Duodenal mucosa (tissue), 2 donors: ENCODE data around the gene ACTR3C.

Experiments used
- H3K27ac ChIP-seq: one replicate; pipeline ENCODE4 v1.7.0; 2013; ENCODE audit warnings: low read depth, low read length
- H3K27me3 ChIP-seq, 2 donors: one replicate each; pipeline ENCODE4 v1.7.0; 2013; ENCODE audit warnings: low read length in 2 of 2, control low read depth in 1 of 2; ENCODE audit not compliant: insufficient read depth in 2 of 2, control insufficient read depth in 1 of 2
- H3K36me3 ChIP-seq, 2 donors: one replicate each; pipeline ENCODE4 v1.7.0; 2013; ENCODE audit warnings: low read length in 2 of 2, control low read depth in 1 of 2; ENCODE audit not compliant: insufficient read depth in 2 of 2, control insufficient read depth in 1 of 2
- H3K4me1 ChIP-seq, 2 donors: one replicate each; pipeline ENCODE4 v1.7.0; 2013; ENCODE audit warnings: low read length in 2 of 2, control low read depth in 1 of 2; ENCODE audit not compliant: insufficient read depth in 2 of 2, control insufficient read depth in 1 of 2
- H3K4me3 ChIP-seq, 2 donors: one replicate each; pipeline ENCODE4 v1.7.0; 2013; ENCODE audit warnings: low read length in 2 of 2, low read depth in 1 of 2
- H3K9ac ChIP-seq, 2 donors: one replicate each; pipeline ENCODE4 v1.7.0; 2013; ENCODE audit warnings: low read length in 2 of 2, low read depth in 1 of 2
- H3K9me3 ChIP-seq, 2 donors: one replicate each; pipeline ENCODE4 v1.7.0; 2013; ENCODE audit warnings: low read length in 2 of 2, control low read depth in 1 of 2; ENCODE audit not compliant: control insufficient read depth in 1 of 2

Gene ACTR3C

DNA sequence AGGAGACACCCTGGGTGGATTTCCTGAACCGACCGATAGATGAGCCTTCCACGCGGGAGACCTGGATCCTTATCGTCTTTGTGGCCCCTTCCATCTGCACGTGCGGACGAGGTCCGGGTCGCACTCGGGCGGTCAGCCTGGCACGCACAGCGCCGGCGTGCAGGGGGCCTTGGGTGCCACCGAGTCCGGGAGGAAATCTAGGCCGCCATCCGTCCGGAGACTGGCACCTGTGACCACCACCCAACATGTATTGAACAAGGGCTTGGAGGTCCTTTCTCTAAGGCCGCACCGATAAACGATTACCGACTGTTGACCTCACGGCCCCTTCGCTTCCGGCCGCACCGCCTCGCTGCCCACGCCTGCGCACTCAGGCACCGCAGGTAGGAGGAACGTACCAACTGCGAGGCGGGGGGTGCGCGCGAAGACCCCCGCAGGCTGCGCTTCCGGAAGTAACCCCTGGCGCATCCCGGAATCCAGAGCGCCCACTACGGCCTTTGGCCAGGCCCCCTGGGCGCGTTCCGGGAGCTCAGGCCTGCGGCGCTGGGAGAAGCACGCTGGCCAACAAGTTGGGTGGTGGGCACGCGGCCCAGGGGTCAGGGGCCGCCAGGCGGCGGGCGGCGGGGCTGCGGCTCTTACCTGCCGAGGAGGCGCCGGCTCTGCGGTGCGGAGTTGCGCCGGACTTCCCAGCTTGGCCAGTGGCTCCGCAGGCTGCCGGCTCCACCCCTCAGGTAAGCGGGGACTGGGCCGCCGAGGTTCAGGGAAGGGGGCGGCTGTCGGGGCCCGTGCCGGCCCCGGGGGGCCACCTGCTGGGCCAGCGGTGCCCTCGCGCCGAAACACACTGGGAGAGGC lies at the start of gene ACTR3C, which contains the start of gene LRRC61:
Gene ACTR3C (minus strand): TSS at position 713 of the 849 bp plus-strand sequence. CDS start 28,249 bp downstream, outside the sequence.
Gene LRRC61 (plus strand): TSS at position 523 of the 849 bp plus-strand sequence. CDS start 13,507 bp downstream, outside the sequence.
- H3K4me1 ChIP-seq: peaks cover 28% of the 10 kb centered on the region in 2 donors
- no peaks in the 10 kb centered on the region for H3K9me3 ChIP-seq
- H3K4me3 ChIP-seq: peak within 1 kb of the TSS; percentile 89 to 94
- H3K36me3 ChIP-seq: peaks cover 0 to 7% of the 10 kb centered on the region in 2 donors
- H3K27me3 ChIP-seq: no peaks in the 10 kb centered on the region
- peak within 1 kb of the TSS; percentile 84 for H3K27ac ChIP-seq
- H3K9ac ChIP-seq: peak within 1 kb of the TSS; percentile 79 to 89

DNA sequence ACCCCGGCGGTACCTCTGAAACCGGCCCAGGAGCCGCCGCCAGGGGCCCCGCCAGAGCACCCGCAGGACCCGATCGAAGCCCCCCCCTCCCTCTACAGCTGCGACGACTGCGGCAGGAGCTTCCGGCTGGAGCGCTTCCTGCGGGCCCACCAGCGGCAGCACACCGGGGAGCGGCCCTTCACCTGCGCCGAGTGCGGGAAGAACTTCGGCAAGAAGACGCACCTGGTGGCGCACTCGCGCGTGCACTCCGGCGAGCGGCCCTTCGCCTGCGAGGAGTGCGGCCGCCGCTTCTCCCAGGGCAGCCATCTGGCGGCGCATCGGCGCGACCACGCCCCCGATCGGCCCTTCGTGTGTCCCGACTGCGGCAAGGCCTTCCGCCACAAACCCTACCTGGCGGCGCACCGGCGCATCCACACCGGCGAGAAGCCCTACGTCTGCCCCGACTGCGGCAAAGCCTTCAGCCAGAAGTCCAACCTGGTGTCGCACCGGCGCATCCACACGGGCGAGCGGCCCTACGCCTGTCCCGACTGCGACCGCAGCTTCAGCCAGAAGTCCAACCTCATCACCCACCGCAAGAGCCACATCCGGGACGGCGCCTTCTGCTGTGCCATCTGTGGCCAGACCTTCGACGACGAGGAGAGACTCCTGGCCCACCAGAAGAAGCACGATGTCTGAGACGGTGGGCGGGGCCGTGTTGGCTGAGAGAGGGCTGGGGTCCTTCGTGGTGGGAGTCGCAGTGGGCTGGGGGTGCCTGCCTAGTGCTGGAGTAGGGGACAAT lies 49.1 kb upstream of the ACTR3C start:
- Histone ChIP-seq H3K27ac (no peak overlapping the region), H3K4me3 (peak overlapping the region; percentile 44 to 53), H3K9me3 (no peaks in the 10 kb centered on the region), H3K36me3 (peaks cover 10 to 27% of the 10 kb centered on the region in 2 donors), H3K27me3 (no peaks in the 10 kb centered on the region), H3K4me1 (peaks cover 67 to 78% of the 10 kb centered on the region in 2 donors), H3K9ac (peak overlapping the region in 1 of 2 donors; percentile 47)

DNA sequence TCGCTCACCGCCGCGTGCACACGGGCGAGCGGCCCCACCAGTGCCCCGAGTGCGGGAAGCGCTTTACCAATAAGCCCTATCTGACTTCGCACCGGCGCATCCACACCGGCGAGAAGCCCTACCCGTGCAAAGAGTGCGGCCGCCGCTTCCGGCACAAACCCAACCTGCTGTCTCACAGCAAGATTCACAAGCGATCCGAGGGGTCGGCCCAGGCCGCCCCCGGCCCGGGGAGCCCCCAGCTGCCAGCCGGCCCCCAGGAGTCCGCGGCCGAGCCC lies 48.6 kb upstream of the ACTR3C start:
- no peaks in the 10 kb centered on the region for H3K9me3 ChIP-seq
- H3K9ac ChIP-seq: peak overlapping the region in 1 of 2 donors; percentile 92
- peaks cover 10 to 27% of the 10 kb centered on the region in 2 donors for H3K36me3 ChIP-seq
- peak overlapping the region in 1 of 2 donors; percentile 5 for H3K4me3 ChIP-seq
- peaks cover 62 to 75% of the 10 kb centered on the region in 2 donors for H3K4me1 ChIP-seq
- no peaks in the 10 kb centered on the region for H3K27me3 ChIP-seq
- H3K27ac ChIP-seq: no peak overlapping the region

DNA sequence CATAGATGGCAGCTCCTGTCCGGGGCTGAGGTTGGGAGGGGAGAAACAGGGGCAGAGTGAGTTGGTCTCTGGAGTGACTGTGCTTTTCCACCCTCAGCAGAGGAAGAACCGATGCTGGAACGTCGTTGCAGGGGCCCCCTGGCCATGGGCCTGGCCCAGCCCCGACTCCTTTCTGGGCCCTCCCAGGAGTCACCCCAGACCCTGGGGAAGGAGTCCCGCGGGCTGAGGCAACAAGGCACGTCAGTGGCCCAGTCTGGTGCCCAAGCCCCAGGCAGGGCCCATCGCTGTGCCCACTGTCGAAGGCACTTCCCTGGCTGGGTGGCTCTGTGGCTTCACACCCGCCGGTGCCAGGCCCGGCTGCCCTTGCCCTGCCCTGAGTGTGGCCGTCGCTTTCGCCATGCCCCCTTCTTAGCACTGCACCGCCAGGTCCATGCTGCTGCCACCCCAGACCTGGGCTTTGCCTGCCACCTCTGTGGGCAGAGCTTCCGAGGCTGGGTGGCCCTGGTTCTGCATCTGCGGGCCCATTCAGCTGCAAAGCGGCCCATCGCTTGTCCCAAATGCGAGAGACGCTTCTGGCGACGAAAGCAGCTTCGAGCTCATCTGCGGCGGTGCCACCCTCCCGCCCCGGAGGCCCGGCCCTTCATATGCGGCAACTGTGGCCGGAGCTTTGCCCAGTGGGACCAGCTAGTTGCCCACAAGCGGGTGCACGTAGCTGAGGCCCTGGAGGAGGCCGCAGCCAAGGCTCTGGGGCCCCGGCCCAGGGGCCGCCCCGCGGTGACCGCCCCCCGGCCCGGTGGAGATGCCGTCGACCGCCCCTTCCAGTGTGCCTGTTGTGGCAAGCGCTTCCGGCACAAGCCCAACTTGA lies 48.0 kb upstream of the ACTR3C start:
- Histone ChIP-seq H3K9me3 (no peaks in the 10 kb centered on the region), H3K4me1 (peaks cover 56 to 70% of the 10 kb centered on the region in 2 donors), H3K4me3 (peak overlapping the region; percentile 83 to 89), H3K36me3 (peaks cover 10 to 27% of the 10 kb centered on the region in 2 donors), H3K9ac (peak overlapping the region; percentile 87 to 92), H3K27me3 (no peaks in the 10 kb centered on the region), H3K27ac (no peak overlapping the region)

DNA sequence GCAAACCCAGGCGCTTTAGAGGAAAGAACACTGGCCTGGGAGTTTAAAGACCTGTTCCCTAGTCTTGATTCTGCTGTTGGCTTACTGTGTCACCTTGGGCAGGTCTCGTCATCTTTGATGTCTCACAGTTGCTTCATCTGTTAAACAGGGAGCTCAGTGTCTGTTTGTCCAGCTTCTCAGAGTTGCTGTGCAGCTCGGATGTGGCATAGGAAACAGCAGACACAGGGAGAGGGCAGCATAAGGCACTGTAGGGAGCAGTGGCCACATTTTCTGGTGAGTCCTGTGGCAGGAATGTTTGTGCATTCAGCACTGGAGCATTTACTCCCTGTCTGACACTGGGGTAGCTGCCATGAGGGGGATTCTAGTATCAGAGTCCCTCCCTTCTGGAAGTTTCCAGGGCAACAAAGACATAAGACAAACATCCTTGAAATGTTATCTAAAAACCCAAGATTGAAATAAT lies 47.3 kb upstream of the ACTR3C start:
- no peaks in the 10 kb centered on the region for H3K9me3 ChIP-seq
- peak overlapping the region; percentile 83 to 89 for H3K4me3 ChIP-seq
- peaks cover 10 to 27% of the 10 kb centered on the region in 2 donors for H3K36me3 ChIP-seq
- peak overlapping the region; percentile 87 to 92 for H3K9ac ChIP-seq
- H3K27ac ChIP-seq: no peak overlapping the region
- H3K27me3 ChIP-seq: no peaks in the 10 kb centered on the region
- peaks cover 49 to 62% of the 10 kb centered on the region in 2 donors for H3K4me1 ChIP-seq

DNA sequence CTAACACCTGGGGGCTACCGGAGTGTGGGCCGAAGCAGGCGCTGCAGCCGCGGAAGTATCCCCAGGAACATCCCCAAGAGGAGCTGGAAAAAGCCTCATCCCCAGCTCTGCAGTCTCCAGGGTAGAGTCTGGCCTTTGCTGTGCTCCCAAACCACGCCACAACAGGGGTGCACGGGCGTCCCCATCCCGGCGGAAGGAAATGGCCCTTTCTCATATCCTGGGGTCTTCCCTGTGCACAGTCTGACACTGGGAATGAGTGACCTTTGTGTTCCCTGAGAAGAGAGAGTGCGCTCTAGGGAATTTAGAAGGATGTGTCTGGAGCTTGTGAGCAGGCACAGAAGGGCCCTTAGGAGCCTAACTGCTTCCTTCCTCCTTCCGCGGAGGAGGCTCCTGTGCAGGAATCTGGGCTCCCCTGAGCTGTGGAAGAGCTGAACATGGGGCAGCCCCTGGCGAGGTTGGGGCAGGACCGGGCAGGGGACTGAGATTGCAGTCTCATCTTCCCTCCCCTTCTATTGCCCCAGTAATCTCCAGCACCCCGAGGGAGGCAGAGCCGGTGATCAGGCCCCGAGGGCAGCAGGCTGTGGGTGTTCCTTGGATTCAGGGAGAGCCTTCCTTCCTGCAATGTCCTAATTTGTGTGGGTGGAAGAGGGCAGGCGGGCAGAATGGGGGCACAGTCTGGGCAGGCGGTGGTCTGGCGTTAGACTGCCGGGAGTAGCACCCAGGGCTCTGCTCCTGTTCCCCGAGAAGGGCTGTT lies 46.6 kb upstream of the ACTR3C start:
- H3K4me1 ChIP-seq: peaks cover 49 to 61% of the 10 kb centered on the region in 2 donors
- H3K9me3 ChIP-seq: no peaks in the 10 kb centered on the region
- H3K27ac ChIP-seq: peak overlapping the region; percentile 89
- peak overlapping the region; percentile 87 to 92 for H3K9ac ChIP-seq
- peak overlapping the region; percentile 83 to 89 for H3K4me3 ChIP-seq
- no peaks in the 10 kb centered on the region for H3K27me3 ChIP-seq
- H3K36me3 ChIP-seq: peaks cover 10 to 27% of the 10 kb centered on the region in 2 donors

DNA sequence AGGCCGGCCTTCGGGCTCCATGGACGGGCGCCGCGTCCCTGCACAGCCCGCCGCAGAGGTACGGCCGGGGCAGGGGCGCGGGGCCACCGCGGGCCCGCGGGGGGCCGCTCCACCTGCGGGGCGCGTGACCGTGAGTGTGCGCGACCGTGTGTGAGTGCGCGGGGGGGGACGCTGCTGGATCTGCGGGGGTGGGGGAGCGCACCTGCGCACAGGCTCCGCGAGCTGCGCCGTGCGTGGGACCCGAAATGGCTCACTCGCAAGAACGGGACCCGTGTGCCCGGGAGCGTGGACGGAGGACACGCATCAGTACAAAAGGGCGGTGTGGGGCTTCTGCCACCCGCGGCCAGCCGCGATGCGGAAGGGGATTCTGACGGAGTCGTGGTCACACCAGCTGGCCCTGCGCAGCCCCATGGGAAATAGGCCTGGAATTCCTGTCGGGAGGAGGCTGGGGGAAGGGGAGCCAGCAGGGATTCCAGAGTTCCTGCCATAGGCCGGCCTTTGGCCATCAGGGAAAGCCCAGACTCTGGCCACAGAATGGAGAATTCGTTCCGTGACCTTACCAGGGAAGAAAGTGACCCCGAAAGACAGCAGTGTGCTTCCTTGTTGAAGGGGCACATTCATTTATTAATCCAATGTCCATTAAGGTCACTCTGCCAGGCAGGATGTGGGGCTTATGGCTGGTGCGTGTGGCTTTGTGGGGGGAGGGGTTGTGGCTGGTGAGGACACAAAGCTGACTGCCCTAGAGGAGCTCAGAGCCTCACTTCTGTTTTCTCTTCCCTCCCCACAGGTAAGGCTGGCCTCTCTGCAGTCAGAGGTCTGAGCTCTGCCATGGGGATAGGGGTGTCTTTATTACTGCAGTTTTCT lies 45.8 kb upstream of the ACTR3C start:
- Histone ChIP-seq H3K4me1 (peaks cover 43 to 55% of the 10 kb centered on the region in 2 donors), H3K36me3 (peaks cover 10 to 22% of the 10 kb centered on the region in 2 donors), H3K4me3 (peak overlapping the region; percentile 83 to 89), H3K27me3 (no peaks in the 10 kb centered on the region), H3K9me3 (no peaks in the 10 kb centered on the region), H3K9ac (peak overlapping the region; percentile 87 to 92), H3K27ac (peak overlapping the region; percentile 89)

DNA sequence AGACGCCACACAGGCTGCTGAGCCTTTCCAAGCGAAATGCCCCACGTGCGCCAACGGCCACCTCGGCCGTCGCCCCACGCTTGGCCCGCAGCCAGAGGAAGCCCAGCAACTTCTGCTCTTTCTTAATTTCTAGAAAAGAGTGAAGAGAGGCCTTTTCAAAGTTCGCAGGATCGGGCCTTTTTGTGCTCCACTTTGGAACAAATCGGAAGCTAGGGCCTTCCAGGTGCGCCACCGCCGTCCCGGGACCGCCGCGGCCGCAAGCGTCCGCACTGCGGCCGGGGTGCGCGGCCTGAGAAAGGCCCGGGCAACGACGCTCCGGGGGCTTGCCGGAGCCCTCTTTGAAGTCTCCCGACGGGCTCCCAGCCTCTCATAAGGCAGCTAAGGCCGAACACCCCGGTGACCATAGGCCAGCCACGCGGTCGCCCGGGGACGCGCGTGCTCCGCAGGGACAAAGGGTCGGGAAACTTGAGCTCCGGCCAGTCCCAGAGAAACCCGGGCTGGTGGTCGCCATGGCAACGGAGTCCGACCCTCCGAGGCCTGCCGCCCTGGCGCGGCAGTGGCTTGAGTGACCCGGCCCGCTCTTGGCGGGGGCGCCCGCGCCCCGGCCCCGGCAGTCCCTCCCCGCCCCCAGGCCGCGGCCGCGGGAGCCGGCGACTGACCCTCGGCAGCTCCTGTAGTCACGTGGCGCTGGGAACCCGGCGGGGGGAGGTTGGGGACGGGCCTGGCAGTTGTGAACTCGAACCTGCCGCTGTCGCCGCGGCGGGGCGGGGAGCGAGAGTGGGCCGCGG lies 44.9 kb upstream of the ACTR3C start, which contains the start of gene REPIN1:
Gene REPIN1 (plus strand): TSS at position 727 of the 788 bp plus-strand sequence. CDS start 890 bp downstream, outside the sequence.
- Histone ChIP-seq H3K9ac (peak within 1 kb of the TSS; percentile 87 to 92), H3K4me1 (peaks cover 35 to 50% of the 10 kb centered on the region in 2 donors), H3K9me3 (no peaks in the 10 kb centered on the region), H3K27me3 (no peaks in the 10 kb centered on the region), H3K4me3 (peak within 1 kb of the TSS; percentile 83 to 89), H3K36me3 (peaks cover 5 to 15% of the 10 kb centered on the region in 2 donors), H3K27ac (peak within 1 kb of the TSS; percentile 89)
